Bone marrow (tissue), 2 donors: ENCODE measurements around the gene UHRF1.
"Not testable (repeated sequence)": the region's sequence is repeated elsewhere in the genome, so short reads cannot be mapped to it uniquely, and the experiment has no call there.

ENCODE experiments used
- DNase-seq, 2 donors: peaks; one replicate each; lab custom pipeline; 2025; lab: John Stamatoyannopoulos, UW

Gene UHRF1

GRCh38 chr19:4900879-4901278 lies 8.4 kb upstream of the UHRF1 start:
- not testable (repeated sequence) for DNase-seq

GRCh38 chr19:4902796-4903195 lies 6.5 kb upstream of the UHRF1 start, which contains the start of gene ARRDC5:
ARRDC5 (minus strand) TSS chr19:4902896; CDS start chr19:4902825, 71 bp downstream.
- DNase-seq = no peak

GRCh38 chr19:4904481-4904880 lies 4.8 kb upstream of the UHRF1 start:
- no peak for DNase-seq

GRCh38 chr19:4906963-4907362 lies 2.3 kb upstream of the UHRF1 start:
- DNase-seq = no peak

- DNase-seq = no peak
Observed at GRCh38 chr19:4908360-4908759, 941 bp upstream of the UHRF1 start.

- no peak for DNase-seq
Observed at GRCh38 chr19:4908781-4909155, 533 bp upstream of the UHRF1 start.

GRCh38 chr19:4909897-4910593 lies 744 bp downstream of the UHRF1 start:
- peak; percentile 70 to 83 for DNase-seq

- DNase-seq = peak in 1 of 2 donors; percentile 33
Observed at GRCh38 chr19:4910594-4911281, 1.4 kb downstream of the UHRF1 start.

- DNase-seq = no peak
Observed at GRCh38 chr19:4911314-4911713, 2.0 kb downstream of the UHRF1 start.

GRCh38 chr19:4911786-4912672 lies 2.7 kb downstream of the UHRF1 start:
- DNase-seq = peak; percentile 31 to 85

- DNase-seq = no peak
Observed at GRCh38 chr19:4913996-4914735, 4.9 kb downstream of the UHRF1 start.

GRCh38 chr19:4914736-4915501 lies 5.6 kb downstream of the UHRF1 start:
- peak in 1 of 2 donors; percentile 8 for DNase-seq

- peak; percentile 21 to 81 for DNase-seq
Observed at GRCh38 chr19:4916292-4917082, 7.2 kb downstream of the UHRF1 start.

GRCh38 chr19:4922530-4923275 lies 13.4 kb downstream of the UHRF1 start:
- DNase-seq = no peak

GRCh38 chr19:4923276-4923747 lies 14.0 kb downstream of the UHRF1 start:
- DNase-seq = no peak

- DNase-seq = no peak
Observed at GRCh38 chr19:4929186-4929585, 19.9 kb downstream of the UHRF1 start.

GRCh38 chr19:4930664-4931063 lies 21.4 kb downstream of the UHRF1 start:
- DNase-seq = no peak

GRCh38 chr19:4932711-4933110 lies 23.4 kb downstream of the UHRF1 start:
- DNase-seq = no peak

- DNase-seq = no peak
Observed at GRCh38 chr19:4933528-4933927, 24.2 kb downstream of the UHRF1 start.
